ENCODE measurements around the gene SRGAP2C.
"Not testable (repeated sequence)": the region's sequence is repeated elsewhere in the genome, so short reads cannot be mapped to it uniquely, and the experiment has no call there.

- not testable (repeated sequence) for TF ChIP-seq CTCF (IDR thresholded peaks at IDR 0.05; ENCODE audit: poor library complexity, severe bottlenecking); TAF1 (IDR thresholded peaks at IDR 0.05; ENCODE audit: low read depth); EZH2 (IDR thresholded peaks at IDR 0.05; ENCODE audit: borderline replicate concordance, insufficient read depth, low read length, poor library complexity, severe bottlenecking); EP300 (conservative IDR thresholded peaks at IDR 0.05; ENCODE audit: poor library complexity, severe bottlenecking); SMC3 (conservative IDR thresholded peaks at IDR 0.05; ENCODE audit: poor library complexity); POLR2AphosphoS5 (IDR thresholded peaks at IDR 0.05); RAD21 (conservative IDR thresholded peaks at IDR 0.05); REST (IDR thresholded peaks at IDR 0.05; ENCODE audit: borderline replicate concordance); MXI1 (conservative IDR thresholded peaks at IDR 0.05; ENCODE audit: poor library complexity, severe bottlenecking)
These were observed 47.8 kb downstream of the SRGAP2C start for GRCh38 chr1:121232445-121233125.

Data from neural cell (in vitro differentiated cells).